CD4-positive, alpha-beta T cell (primary cell): Measurements from ENCODE around the gene MYL12B. TPM values are rescaled to one million over a fixed set of nuclear protein-coding genes. Genes with fewer than 3 reads are reported as not detected.

Source experiments
- ATAC-seq: fragments of 200-7000 bp; cut with Tn5 transposase; one replicate; pipeline ENCODE4 v1.10.0; 2022; ENCODE audit warnings: mild to moderate bottlenecking; ENCODE audit not compliant: poor library complexity
- CTCF ChIA-PET: fragments of 350-600 bp; sonication (Branson Sonifier 250); formaldehyde crosslinking; loops from one replicate; lab custom pipeline; 2021; ENCODE audit warnings: antibody characterized with exemption, inconsistent platforms; lab: Charles Lee
- POLR2A ChIA-PET: fragments of 350-600 bp; sonication (Branson Sonifier 250); formaldehyde crosslinking; loops from one replicate; lab custom pipeline; 2021; ENCODE audit warnings: antibody characterized with exemption, inconsistent platforms; lab: Charles Lee
- DNase-seq, 14 experiments: peaks; one replicate each; pipeline ENCODE4 v3.0.0-alpha.2; 2013 to 2020; ENCODE audit warnings: mixed read lengths in 2 of 14
- H3K27ac ChIP-seq, 2 donors: one replicate each; pipeline versions ENCODE4 v1.5.1 to v1.7.0; 2013; ENCODE audit warnings: low read length in 2 of 2, low read depth in 1 of 2, mild to moderate bottlenecking in 1 of 2
- H3K27me3 ChIP-seq, 2 experiments: 1 replicate in 1 of 2; 2 replicates in 1 of 2; pipeline versions ENCODE4 v1.6.1 to v1.7.0; 2013; ENCODE audit warnings: low read length in 2 of 2, control low read depth in 1 of 2, mild to moderate bottlenecking in 1 of 2, moderate library complexity in 1 of 2; ENCODE audit not compliant: insufficient read depth in 2 of 2, control insufficient read depth in 1 of 2
- H3K36me3 ChIP-seq: one replicate; pipeline ENCODE4 v1.6.1; 2013; ENCODE audit warnings: low read length, control low read depth; ENCODE audit not compliant: insufficient read depth
- H3K4me1 ChIP-seq: one replicate; pipeline ENCODE4 v1.6.1; 2013; ENCODE audit warnings: low read length, control low read depth; ENCODE audit not compliant: insufficient read depth
- H3K4me3 ChIP-seq: one replicate; pipeline ENCODE4 v1.5.1; 2013; ENCODE audit warnings: mild to moderate bottlenecking, low read length, moderate library complexity
- H3K9me3 ChIP-seq, 2 experiments: 1 replicate in 1 of 2; 2 replicates in 1 of 2; pipeline versions ENCODE4 v1.6.1 to v1.7.0; 2013; ENCODE audit warnings: low read length in 2 of 2, mild to moderate bottlenecking in 2 of 2, control low read depth in 1 of 2, moderate library complexity in 1 of 2; ENCODE audit not compliant: control insufficient read depth in 1 of 2, insufficient read depth in 1 of 2
- H3K27ac Mint-ChIP-seq: one replicate; pipeline ENCODE4 v1.8.0; 2020; ENCODE audit warnings: mixed read lengths
- H3K27me3 Mint-ChIP-seq: one replicate; pipeline ENCODE4 v1.8.0; 2021; ENCODE audit warnings: mixed read lengths
- H3K36me3 Mint-ChIP-seq: one replicate; pipeline ENCODE4 v1.8.0; 2021; ENCODE audit warnings: low read depth, mixed read lengths
- H3K4me1 Mint-ChIP-seq: one replicate; pipeline ENCODE4 v1.8.0; 2021; ENCODE audit warnings: low read depth, mixed read lengths
- H3K4me3 Mint-ChIP-seq: one replicate; pipeline ENCODE4 v1.8.0; 2020; ENCODE audit warnings: mild to moderate bottlenecking, mixed read lengths
- H3K9me3 Mint-ChIP-seq: one replicate; pipeline ENCODE4 v1.8.0; 2020; ENCODE audit warnings: mixed read lengths
- intact Hi-C, 2 experiments: fragments of 100-400 bp; cut with DNase I in 1 of 2; cut with micrococcal nuclease in 1 of 2; formaldehyde crosslinking; loops; one replicate each; pipeline versions ENCODE4 v1.15.1 to v1.9.0; 2023 to 2025; cut with DNase I, micrococcal nuclease
- total RNA-seq, 174 experiments: library from RNA in 2 of 174; stranded (reverse) in 2 of 174; gene quantifications; one replicate each; pipeline ENCODE4 v1.2.3 and lab custom pipeline; 2021 to 2026
- TF ChIP-seq, protein P1 (sequence below): fragments of 200-600 bp; IDR thresholded peaks from one replicate; pipeline ENCODE4 v1.8.0; 2022; ENCODE audit warnings: antibody characterized with exemption, mild to moderate bottlenecking

Gene MYL12B
- total RNA-seq, 2 experiments from 2014 or later, result 128 to 133 TPM

DNA sequence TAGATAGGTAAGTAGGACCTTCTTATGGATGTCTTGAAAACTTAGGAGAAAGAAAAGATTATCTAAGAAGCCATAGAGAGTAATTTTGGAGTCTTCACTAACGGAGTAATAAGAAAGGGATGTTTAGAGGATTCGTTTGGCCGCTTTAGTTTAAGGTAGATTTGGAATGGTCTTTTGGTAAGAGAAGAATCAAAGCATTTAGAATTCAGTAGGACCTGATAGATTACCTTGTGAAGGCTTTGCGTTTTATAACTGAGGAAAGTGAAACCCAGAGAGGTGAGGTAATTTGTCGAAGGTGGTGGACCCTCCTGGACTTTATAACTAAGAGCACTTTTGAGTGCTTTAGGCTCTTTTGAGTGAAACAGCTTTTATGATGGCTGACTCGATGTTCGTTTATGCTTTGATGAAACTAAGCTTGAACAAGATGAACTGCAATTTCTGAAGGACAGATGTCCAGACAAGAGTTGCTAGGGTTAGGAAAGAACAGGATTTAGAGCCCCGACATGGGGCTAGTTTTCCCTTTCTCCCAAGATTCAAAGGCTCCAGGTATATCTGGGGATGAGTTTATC lies 1.3 kb downstream of the MYL12B start:
- Histone ChIP-seq H3K27me3 (no peaks in the 10 kb centered on the region), H3K4me1 (peaks cover 49% of the 10 kb centered on the region), H3K27ac (peak overlapping the region; percentile 66 to 98), H3K9me3 (no peaks in the 10 kb centered on the region), H3K4me3 (peak overlapping the region; percentile 68), H3K36me3 (peaks cover 5% of the 10 kb centered on the region)
- TF ChIP-seq, protein P1, sequence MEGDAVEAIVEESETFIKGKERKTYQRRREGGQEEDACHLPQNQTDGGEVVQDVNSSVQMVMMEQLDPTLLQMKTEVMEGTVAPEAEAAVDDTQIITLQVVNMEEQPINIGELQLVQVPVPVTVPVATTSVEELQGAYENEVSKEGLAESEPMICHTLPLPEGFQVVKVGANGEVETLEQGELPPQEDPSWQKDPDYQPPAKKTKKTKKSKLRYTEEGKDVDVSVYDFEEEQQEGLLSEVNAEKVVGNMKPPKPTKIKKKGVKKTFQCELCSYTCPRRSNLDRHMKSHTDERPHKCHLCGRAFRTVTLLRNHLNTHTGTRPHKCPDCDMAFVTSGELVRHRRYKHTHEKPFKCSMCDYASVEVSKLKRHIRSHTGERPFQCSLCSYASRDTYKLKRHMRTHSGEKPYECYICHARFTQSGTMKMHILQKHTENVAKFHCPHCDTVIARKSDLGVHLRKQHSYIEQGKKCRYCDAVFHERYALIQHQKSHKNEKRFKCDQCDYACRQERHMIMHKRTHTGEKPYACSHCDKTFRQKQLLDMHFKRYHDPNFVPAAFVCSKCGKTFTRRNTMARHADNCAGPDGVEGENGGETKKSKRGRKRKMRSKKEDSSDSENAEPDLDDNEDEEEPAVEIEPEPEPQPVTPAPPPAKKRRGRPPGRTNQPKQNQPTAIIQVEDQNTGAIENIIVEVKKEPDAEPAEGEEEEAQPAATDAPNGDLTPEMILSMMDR, result no peak
- DNase-seq, result no peak
- intact Hi-C loops, result loop anchor here (5.0 kb wide), 3 partner anchors 184 to 339 kb away; partner anchors contain the start of gene TGIF1 (in 1 of the 2)
- peak overlapping the region; percentile 89 for H3K4me3 Mint-ChIP-seq
- H3K36me3 Mint-ChIP-seq, result peaks cover 38% of the 10 kb centered on the region
- ChIA-PET POLR2A (interaction anchor here (1.3 to 5.1 kb wide), 6 partner anchors 8 to 331 kb away, joined by 4 to 80 read pairs (median 10); partner anchors contain the start of genes MYL12A and TGIF1), CTCF (interaction anchor here (0.9 to 1.3 kb wide), 5 partner anchors 10 to 403 kb away, joined by 3 to 6 read pairs (median 3); no protein-coding TSS in a partner anchor)
- ATAC-seq, result no peak
- peaks cover 87% of the 10 kb centered on the region for H3K4me1 Mint-ChIP-seq
- no peaks in the 10 kb centered on the region for H3K9me3 Mint-ChIP-seq
- peak overlapping the region; percentile 100 for H3K27ac Mint-ChIP-seq
- no peaks in the 10 kb centered on the region for H3K27me3 Mint-ChIP-seq

DNA sequence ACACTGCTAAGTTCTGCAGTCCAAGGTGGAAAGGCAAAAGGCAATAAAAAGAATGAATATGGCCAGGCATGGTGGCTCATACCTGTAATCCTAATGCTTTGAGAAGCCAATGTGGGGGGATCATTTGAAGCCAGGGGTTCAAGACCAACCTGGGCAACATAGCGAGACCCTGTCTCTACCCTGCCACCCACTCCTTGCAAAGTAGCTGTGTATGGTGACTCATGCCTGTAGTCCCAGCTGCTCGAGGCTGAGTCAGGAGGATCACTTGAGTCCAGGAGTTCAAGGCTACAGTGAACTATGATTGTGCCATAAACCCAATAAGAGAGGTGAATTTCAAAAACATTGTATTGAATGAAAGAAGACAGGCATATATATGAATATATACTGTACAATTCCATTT lies 2.4 kb downstream of the MYL12B start:
- Mint-ChIP-seq H3K4me3 (peak overlapping the region; percentile 54), H3K4me1 (peaks cover 88% of the 10 kb centered on the region), H3K27me3 (no peaks in the 10 kb centered on the region), H3K36me3 (peaks cover 26% of the 10 kb centered on the region), H3K27ac (peak overlapping the region; percentile 100), H3K9me3 (no peaks in the 10 kb centered on the region)
- Histone ChIP-seq H3K9me3 (no peaks in the 10 kb centered on the region), H3K4me1 (peaks cover 53% of the 10 kb centered on the region), H3K27ac (no peak overlapping the region), H3K36me3 (no peaks in the 10 kb centered on the region), H3K4me3 (peak overlapping the region; percentile 68), H3K27me3 (no peaks in the 10 kb centered on the region)
- intact Hi-C loops, result loop anchor here (5.0 kb wide), 3 partner anchors 183 to 338 kb away; partner anchors contain the start of gene TGIF1 (in 1 of the 2)
- POLR2A ChIA-PET, result interaction anchor here (0.6 to 5.1 kb wide), 5 partner anchors 10 to 391 kb away, joined by 3 to 80 read pairs (median 8); partner anchors contain the start of gene MYL12A
- DNase-seq (peak in 2 of 14 experiments; percentile 24 to 38), ATAC-seq (no peak)
- TF ChIP-seq, protein P1, result no peak
- CTCF ChIA-PET, result interaction anchor here (1.0 to 1.7 kb wide), 4 partner anchors 9 to 190 kb away, joined by 3 to 6 read pairs (median 4); no protein-coding TSS in a partner anchor

DNA sequence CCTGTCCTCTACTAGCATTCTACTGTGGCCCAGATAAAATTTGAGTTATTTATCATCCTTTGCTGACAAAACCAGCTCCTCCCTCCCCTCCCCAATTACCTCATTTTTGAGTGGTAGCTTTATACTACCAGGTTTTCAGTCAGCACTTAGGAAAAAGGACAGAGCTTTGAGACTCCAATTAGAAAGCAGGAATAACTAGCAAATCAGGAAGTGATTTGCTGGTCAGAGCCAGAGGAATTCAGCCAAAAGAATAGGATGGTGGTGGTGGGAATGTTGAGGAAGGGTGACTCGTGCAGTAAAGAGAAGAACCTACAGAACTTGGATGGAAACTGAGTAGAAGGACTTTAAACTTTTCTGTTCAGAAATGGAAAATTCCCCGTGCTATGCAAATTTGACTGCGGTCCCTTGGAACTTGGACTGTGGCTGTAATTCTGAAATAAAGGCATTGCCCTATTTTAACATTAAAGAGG lies 3.7 kb downstream of the MYL12B start:
- Histone ChIP-seq H3K4me3 (no peak overlapping the region), H3K27me3 (no peaks in the 10 kb centered on the region), H3K9me3 (no peaks in the 10 kb centered on the region), H3K27ac (peak overlapping the region in 1 of 2 donors; percentile 16), H3K36me3 (no peaks in the 10 kb centered on the region), H3K4me1 (peaks cover 50% of the 10 kb centered on the region)
- ChIA-PET POLR2A (interaction anchor here (0.9 to 5.1 kb wide), 3 partner anchors 16 to 328 kb away, joined by 3 to 80 read pairs (median 8); partner anchors contain the start of gene MYL12A), CTCF (interaction anchor here (0.9 to 1.7 kb wide), 4 partner anchors 13 to 328 kb away, joined by 3 to 6 read pairs (median 4); no protein-coding TSS in a partner anchor)
- Mint-ChIP-seq H3K4me3 (peak overlapping the region; percentile 54), H3K27me3 (no peaks in the 10 kb centered on the region), H3K9me3 (no peaks in the 10 kb centered on the region), H3K36me3 (peaks cover 22% of the 10 kb centered on the region), H3K27ac (peak overlapping the region; percentile 100), H3K4me1 (peaks cover 90% of the 10 kb centered on the region)
- intact Hi-C loops, result no loop called here
- no peak for DNase-seq
- TF ChIP-seq, protein P1, result no peak
- no peak for ATAC-seq
